Eye (tissue), 1 donor: ENCODE data around the gene GOLT1A.

ENCODE experiments used
- DNase-seq: peaks from one replicate; pipeline ENCODE4 v3.0.0-alpha.2; 2015

The GOLT1A gene

GRCh38 chr1:204153667-204154066 is 60.1 kb downstream of the GOLT1A start:
- DNase-seq = no peak

DNA sequence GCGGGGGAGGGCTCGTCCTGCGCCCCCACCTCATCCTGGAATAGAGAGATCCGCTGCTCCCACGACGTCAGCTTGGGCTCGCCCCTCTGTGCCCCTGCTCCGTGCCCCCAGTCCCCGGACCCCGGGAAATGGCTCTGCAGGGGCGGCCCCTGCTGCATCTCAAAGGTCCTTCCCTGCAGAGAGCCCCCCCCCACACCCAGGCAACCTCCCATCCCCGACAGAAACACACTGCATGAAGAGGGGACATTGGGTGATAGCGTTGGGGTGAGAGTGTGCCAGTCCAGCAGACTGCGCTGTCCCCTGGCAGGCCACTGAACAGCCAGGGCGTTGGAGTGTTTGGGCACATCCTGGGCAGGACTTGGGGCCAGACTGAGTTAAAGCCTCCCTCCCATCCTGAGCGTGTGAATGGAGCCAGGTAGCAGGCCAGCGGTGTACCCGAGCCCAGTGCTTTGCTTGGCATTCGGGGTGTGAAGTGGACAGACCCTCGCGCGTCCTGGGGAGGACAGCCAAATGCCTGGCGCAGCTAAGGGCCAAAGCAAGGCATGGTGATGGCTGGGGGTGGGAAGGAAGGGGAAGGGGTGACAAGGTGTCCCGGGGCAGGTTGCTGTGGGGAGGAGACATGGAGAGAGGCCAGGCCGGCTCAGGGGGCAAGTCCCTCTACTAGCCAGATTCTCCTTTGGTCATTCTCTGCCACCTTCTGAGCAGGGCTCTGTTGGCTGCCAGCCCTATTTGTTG is 61.3 kb downstream of the GOLT1A start:
- no peak for DNase-seq

DNA sequence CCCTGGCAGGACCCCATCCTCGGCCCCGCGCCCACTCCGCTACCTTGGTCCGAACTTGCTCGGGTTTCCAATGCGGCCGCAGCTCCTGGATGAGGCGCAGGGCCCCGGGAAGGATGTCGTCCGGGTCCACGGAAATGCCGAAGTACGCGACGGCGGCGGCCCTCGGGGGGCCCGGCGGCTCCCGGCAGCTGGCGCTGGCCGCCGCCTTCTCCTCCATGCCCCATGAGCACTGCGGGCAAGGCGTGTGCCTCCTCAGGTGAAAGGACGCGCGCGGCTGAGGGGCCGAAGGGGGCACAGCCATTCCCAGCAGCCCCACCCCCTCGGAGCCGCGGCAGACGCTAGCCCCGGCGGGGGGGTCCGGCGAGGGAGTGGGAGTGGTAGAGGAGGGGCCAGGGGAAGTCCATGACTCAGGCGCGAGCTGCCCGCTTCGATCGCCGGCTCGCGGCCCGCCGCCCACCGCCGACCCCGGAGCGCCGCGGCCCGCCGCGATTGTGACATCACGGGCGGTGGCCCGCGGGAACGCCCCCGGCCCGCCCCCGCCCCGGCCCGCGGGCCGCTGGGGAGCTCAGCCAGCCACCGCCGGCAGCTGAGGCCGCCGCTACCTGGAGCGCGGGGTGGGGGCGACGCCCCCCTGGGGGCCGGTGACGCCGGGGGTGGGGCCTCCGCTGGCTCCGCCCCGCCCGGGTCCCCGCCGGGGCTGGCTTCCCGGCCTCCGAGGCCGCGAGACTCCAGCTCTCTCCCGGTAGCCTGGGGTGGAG is 62.1 kb downstream of the GOLT1A start, which contains the start of gene ETNK2:
TSS of gene ETNK2 (minus strand) at position 493 of the 758 bp plus-strand sequence. CDS start at position 301, 192 bp downstream.
- peak; percentile 86 for DNase-seq

DNA sequence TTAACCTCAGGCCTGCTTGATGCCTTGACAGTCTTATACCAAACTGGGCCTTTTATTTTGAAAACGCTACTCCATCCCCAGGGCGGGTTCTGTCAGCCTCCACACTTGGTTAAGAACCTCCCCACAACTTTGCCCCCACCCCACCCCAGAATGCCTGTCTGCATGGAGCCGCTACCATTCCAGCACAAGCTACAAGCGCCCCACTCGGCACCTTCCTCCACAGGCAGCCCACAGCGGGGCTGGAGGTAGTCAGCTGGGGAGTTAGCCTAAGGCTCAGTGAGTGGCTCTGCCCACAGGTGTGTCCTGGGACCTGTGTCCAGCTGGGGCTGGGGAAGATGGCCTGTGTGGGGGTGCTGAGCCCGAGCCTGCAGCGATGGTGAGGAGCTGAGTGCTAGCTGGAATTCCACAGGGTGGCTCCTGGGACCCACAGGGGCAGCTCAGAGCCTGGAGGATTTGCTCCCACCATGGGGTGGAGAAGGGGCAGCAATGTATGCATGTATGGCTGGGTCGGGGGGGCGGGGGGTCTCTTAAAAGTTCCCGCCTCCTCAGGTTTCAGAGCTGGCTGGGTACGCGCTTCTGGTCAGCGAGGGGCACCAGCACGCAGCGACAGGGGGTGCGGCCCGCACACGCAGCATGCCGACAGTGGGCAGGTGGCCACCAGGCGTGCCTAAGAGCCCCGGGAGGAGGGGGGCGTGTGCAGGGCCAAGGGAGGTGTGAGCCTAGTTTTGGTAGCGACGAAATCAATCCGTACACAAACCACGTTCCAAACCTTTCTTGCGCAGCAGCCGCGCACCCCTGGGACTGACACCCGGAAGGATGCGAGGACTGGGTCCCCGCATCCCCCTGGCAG is 62.9 kb downstream of the GOLT1A start:
- peak; percentile 70 for DNase-seq

DNA sequence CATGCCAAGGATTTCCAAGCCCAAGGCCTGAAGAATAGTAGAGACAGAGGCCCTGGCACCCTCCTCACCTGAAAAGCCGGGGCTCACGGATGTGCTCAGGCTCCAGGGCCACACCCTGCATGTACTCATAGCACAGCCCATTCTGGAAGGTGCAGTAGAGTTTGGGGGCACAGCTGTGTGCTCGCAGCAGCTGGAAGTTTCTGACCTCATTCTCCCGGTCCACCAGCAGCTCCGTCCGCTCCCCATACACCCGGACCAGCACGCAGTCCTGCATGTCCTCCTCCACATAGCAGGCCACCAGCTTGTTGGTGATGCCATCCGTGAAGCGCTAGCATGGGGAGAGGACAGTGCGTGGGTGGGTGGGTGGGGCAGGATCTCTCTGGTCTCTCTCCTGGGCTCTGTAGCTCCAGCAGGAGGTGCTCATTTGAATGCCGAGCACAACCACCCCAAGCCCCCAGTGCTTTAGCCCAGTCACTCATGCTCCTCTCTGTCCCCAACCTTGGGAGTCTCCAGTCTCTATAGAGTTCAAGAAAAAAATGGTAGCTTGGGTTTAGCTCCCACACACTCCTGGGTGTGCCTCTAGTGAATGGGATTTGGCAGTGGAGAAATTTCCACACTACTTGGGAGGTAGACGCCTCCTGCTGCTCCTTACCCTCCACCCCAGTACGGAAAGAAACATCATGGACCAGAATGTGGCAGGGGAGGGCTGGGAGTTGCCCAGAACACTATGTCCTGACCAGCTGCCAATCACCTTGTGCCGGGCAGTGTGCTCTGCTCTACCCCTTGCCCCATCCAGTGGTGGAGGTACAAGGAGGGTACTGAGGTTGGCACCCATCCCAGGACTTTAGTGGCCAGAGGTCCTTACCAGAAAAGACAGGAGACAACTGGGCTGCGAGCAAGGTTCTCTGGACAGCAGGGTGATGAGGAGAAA is 63.9 kb downstream of the GOLT1A start:
- no peak for DNase-seq

- no peak for DNase-seq
Measured at GRCh38 chr1:204149107-204149506, 64.7 kb downstream of the GOLT1A start.
